ENCODE results near the gene MBLAC1. TPM values are rescaled to one million over a fixed set of nuclear protein-coding genes. Genes with fewer than 3 reads are reported as not detected.

Gene MBLAC1
- total RNA-seq, 1 donor from 2014 or later = 2.3 TPM

GRCh38 chr7:100157334-100158228 is 30.8 kb downstream of the MBLAC1 start:
- Mint-ChIP-seq H3K27ac (ENCODE audit: unreplicated experiment) (peak overlapping the region; percentile 28), H3K4me1 (ENCODE audit: unreplicated experiment) (peaks cover 23% of the 10 kb centered on the region), H3K36me3 (ENCODE audit: unreplicated experiment) (peaks cover 5% of the 10 kb centered on the region), H3K27me3 (ENCODE audit: unreplicated experiment) (no peaks in the 10 kb centered on the region), H3K4me3 (ENCODE audit: unreplicated experiment) (peak overlapping the region; percentile 69), H3K9me3 (ENCODE audit: unreplicated experiment) (no peaks in the 10 kb centered on the region)
- no peak for DNase-seq (ENCODE audit: extremely low spot score, unreplicated experiment)
- TF ChIP-seq CTCF (IDR thresholded peaks at IDR 0.05) = peak; percentile 17

GRCh38 chr7:100158229-100159098 is 31.7 kb downstream of the MBLAC1 start, which contains the start of gene TRAPPC14:
TSS of gene TRAPPC14 (minus strand) at chr7:100158723. CDS start at chr7:100158499, 224 bp downstream.
- Mint-ChIP-seq H3K4me1 (ENCODE audit: unreplicated experiment) (peaks cover 27% of the 10 kb centered on the region), H3K9me3 (ENCODE audit: unreplicated experiment) (no peaks in the 10 kb centered on the region), H3K4me3 (ENCODE audit: unreplicated experiment) (peak within 1 kb of the TSS; percentile 81), H3K27me3 (ENCODE audit: unreplicated experiment) (no peaks in the 10 kb centered on the region), H3K27ac (ENCODE audit: unreplicated experiment) (peak within 1 kb of the TSS; percentile 75), H3K36me3 (ENCODE audit: unreplicated experiment) (peaks cover 4% of the 10 kb centered on the region)
- TF ChIP-seq CTCF (IDR thresholded peaks at IDR 0.05) = no peak
- DNase-seq (ENCODE audit: extremely low spot score, unreplicated experiment) = peak; percentile 96

GRCh38 chr7:100159099-100159623 is 32.4 kb downstream of the MBLAC1 start:
- H3K36me3 Mint-ChIP-seq (ENCODE audit: unreplicated experiment) = peaks cover 4% of the 10 kb centered on the region
- no peak for DNase-seq (ENCODE audit: extremely low spot score, unreplicated experiment)
- H3K9me3 Mint-ChIP-seq (ENCODE audit: unreplicated experiment) = no peaks in the 10 kb centered on the region
- peak overlapping the region; percentile 75 for H3K27ac Mint-ChIP-seq (ENCODE audit: unreplicated experiment)
- H3K4me1 Mint-ChIP-seq (ENCODE audit: unreplicated experiment) = peaks cover 27% of the 10 kb centered on the region
- TF ChIP-seq CTCF (IDR thresholded peaks at IDR 0.05) = no peak
- H3K27me3 Mint-ChIP-seq (ENCODE audit: unreplicated experiment) = no peaks in the 10 kb centered on the region
- H3K4me3 Mint-ChIP-seq (ENCODE audit: unreplicated experiment) = peak overlapping the region; percentile 81

- no peak for DNase-seq (ENCODE audit: extremely low spot score, unreplicated experiment)
- Mint-ChIP-seq H3K27ac (ENCODE audit: unreplicated experiment) (no peak overlapping the region), H3K36me3 (ENCODE audit: unreplicated experiment) (peaks cover 4% of the 10 kb centered on the region), H3K27me3 (ENCODE audit: unreplicated experiment) (no peaks in the 10 kb centered on the region), H3K4me1 (ENCODE audit: unreplicated experiment) (peaks cover 27% of the 10 kb centered on the region), H3K9me3 (ENCODE audit: unreplicated experiment) (no peaks in the 10 kb centered on the region), H3K4me3 (ENCODE audit: unreplicated experiment) (peak overlapping the region; percentile 29)
- TF ChIP-seq CTCF (IDR thresholded peaks at IDR 0.05) = no peak
These were observed 33.3 kb downstream of the MBLAC1 start for GRCh38 chr7:100160067-100160466.

Data from osteocyte (in vitro differentiated cells).